Measurements from ENCODE around the gene AGPAT1.

DNA sequence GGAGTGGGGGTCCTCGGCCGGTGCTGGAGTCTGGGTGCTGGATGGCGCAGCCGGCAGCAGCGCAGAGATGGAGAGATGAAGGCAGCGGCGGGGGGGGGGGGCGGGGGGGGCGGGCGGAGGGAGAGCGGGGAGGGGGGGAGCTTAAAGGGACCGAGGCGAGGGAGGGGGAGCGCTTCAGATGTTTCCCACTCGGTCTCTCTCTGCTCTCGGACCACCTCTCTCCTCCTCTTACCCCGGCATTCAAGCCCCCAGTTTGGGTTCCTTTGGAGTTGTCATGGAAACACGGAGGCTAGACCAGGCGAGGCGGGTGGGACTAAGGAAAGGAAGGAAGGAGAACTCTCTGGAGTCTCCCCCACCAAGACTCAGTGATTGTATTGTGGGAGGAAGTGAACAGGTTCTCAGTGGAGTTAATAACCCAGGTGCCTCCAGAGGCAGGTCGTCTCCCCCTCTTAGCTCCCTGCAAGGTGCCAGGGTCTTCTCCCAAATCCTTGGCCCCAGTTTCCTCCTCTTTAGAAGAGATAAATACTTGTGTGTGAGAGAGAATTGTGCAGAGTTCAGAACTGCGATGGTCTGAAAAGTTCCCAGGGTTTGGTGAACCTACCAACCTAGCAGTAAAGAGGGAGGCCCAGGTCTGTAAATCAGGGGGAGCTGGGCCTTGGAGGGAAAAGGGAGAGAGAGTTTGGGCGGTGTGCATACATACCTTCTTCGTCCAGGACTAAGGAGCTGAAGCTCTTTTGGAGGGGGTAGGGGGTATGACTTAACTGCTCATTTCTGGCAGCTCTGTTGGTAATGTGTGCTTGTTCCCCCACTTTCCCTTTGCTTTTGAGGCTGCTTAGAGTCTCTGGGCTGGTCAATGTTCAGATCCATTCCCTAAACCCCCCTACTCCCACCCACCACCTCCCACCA, 23.8 kb downstream of the AGPAT1 start, which contains the start of gene PRRT1:
- TF ChIP-seq, protein P1, sequence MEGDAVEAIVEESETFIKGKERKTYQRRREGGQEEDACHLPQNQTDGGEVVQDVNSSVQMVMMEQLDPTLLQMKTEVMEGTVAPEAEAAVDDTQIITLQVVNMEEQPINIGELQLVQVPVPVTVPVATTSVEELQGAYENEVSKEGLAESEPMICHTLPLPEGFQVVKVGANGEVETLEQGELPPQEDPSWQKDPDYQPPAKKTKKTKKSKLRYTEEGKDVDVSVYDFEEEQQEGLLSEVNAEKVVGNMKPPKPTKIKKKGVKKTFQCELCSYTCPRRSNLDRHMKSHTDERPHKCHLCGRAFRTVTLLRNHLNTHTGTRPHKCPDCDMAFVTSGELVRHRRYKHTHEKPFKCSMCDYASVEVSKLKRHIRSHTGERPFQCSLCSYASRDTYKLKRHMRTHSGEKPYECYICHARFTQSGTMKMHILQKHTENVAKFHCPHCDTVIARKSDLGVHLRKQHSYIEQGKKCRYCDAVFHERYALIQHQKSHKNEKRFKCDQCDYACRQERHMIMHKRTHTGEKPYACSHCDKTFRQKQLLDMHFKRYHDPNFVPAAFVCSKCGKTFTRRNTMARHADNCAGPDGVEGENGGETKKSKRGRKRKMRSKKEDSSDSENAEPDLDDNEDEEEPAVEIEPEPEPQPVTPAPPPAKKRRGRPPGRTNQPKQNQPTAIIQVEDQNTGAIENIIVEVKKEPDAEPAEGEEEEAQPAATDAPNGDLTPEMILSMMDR (conservative IDR thresholded peaks at IDR 0.05): no peak
- TF ChIP-seq EZH2 (IDR thresholded peaks at IDR 0.05; ENCODE audit: low read depth): no peak
